Heart left ventricle (tissue), 16 donors: ENCODE measurements around the gene SAP30L. TPM values are rescaled to one million over a fixed set of nuclear protein-coding genes. Genes with fewer than 3 reads are reported as not detected.

Experiments used
- ATAC-seq, 4 donors: fragments of 200-7000 bp; cut with Tn5 transposase; one replicate each; pipeline ENCODE4 v1.9.1; 2020 to 2022; ENCODE audit warnings: moderate library complexity in 4 of 4, mild to moderate bottlenecking in 3 of 4, moderate number of reproducible peaks in 1 of 4
- DNase-seq, 5 donors: peaks; one replicate each; pipeline ENCODE4 v3.0.0-alpha.2; 2020
- H3K27ac ChIP-seq, 12 donors: fragments of 200-600 bp; sonication (generic) in 4 of 12; one replicate each; pipeline versions ENCODE4 v1.5.0 to v1.8.0; 2016 to 2022; ENCODE audit warnings: mild to moderate bottlenecking in 2 of 12
- H3K27me3 ChIP-seq, 9 donors: fragments of 200-600 bp; sonication (generic) in 2 of 9; one replicate each; pipeline versions ENCODE4 v1.5.1 to v1.8.0; 2016 to 2022; ENCODE audit warnings: mild to moderate bottlenecking in 3 of 9
- H3K36me3 ChIP-seq, 9 donors: fragments of 200-600 bp; sonication (generic) in 2 of 9; one replicate each; pipeline versions ENCODE4 v1.5.0 to v1.8.0; 2018 to 2022; ENCODE audit warnings: mild to moderate bottlenecking in 2 of 9
- H3K4me1 ChIP-seq, 12 donors: fragments of 200-600 bp; sonication (generic) in 4 of 12; one replicate each; pipeline versions ENCODE4 v1.5.0 to v1.8.0; 2016 to 2022; ENCODE audit warnings: mild to moderate bottlenecking in 3 of 12
- H3K4me3 ChIP-seq, 12 donors: fragments of 200-600 bp; sonication (generic) in 4 of 12; one replicate each; pipeline versions ENCODE4 v1.5.0 to v1.8.0; 2017 to 2022; ENCODE audit warnings: mild to moderate bottlenecking in 9 of 12, moderate library complexity in 4 of 12
- H3K9me3 ChIP-seq, 12 donors: fragments of 200-600 bp; sonication (generic) in 4 of 12; one replicate each; pipeline versions ENCODE4 v1.5.0 to v1.8.0; 2016 to 2022; ENCODE audit warnings: mild to moderate bottlenecking in 1 of 12
- CTCF ChIP-seq, 12 donors: fragments of 200-600 bp; sonication (generic) in 4 of 12; IDR thresholded peaks; one replicate each; pipeline versions ENCODE4 v1.5.0 to v1.8.0; 2018 to 2022; ENCODE audit warnings: antibody characterized with exemption in 12 of 12, mild to moderate bottlenecking in 5 of 12
- POLR2A ChIP-seq, 2 donors: fragments of 450-650 bp; IDR thresholded peaks; one replicate each; pipeline ENCODE4 v1.6.1; 2017; ENCODE audit warnings: antibody characterized with exemption in 2 of 2, mild to moderate bottlenecking in 2 of 2, moderate library complexity in 2 of 2
- WGBS, 4 donors: extraction: QIAGEN DNeasy Blood & Tissue Kit in 2 of 4; methylation state at CpG; one replicate each; pipeline versions ENCODE4 v1.1.5 to v1.1.7; 2013 to 2018; 5-methylcytosine and 5-hydroxymethylcytosine counted together
- intact Hi-C, 10 donors: fragments of 100-400 bp; cut with DNase I; formaldehyde crosslinking; loops; one replicate each; pipeline versions ENCODE4 v1.11.1 to v1.14.2; 2022
- polyA plus RNA-seq, 2 donors: library from polyadenylated mRNA; stranded (reverse); fragments of 200-250 nt; gene quantifications; one replicate each; pipeline ENCODE4 v1.2.3, GENCODE V29; 2013
- total RNA-seq, 9 donors: library from RNA; depleted of rRNA in 2 of 9; stranded (reverse); fragments of >200 nt in 2 of 9; fragmentation: NEBNext Ultra II Directional in 3 of 9; extraction: Animal tissue kit (Norgen Biotek cat#: 25700) in 3 of 9; gene quantifications; one replicate each; pipeline versions ENCODE4 v1.1.0 to v1.2.4, GENCODE V29; 2016 to 2023
- donor health status: ischemic (EF 13 %, LVEDD 7.1; RV severe dilation, severe dysfunction).
- donor health status: healthy with polysubstance abuse.
- donor health status: DM: no; HTN: yes; CAD: no.
- donor health status: DM: no; HTN: no; CAD: no.
- donor health status: ischemic (EF 25% LVEDD 6.9; RV normal size, moderate dysfunction).
- donor health status: ischemic (EF 25% LVEDD 5.7; RV mildly dilated, moderate dysfunction).
- donor health status: healthy.
- donor health status: DM: yes; HTN: yes; CAD: no.
- donor health status: ischemic (EF 35%, LVEDD 5.7; RV mildly dilated, moderate dysfunction).
- donor health status: nonischemic (EF 11% LVEDD 7.7; RV severe dilation, severe dysfunction).
- donor health status: DM: yes; HTN: yes; CAD: no.
- donor health status: PGD.
- donor health status: ischemic (EF 29% LVEDD 5.4; RV normal size, mild dysfunction).
- donor health status: nonischemic (EF 23%, LVEDD 6.1; RV moderate dilation, normal function).

The SAP30L gene
- total and polyA plus RNA-seq, 11 donors: 19.7 to 55.5 (median 37.4) TPM

DNA sequence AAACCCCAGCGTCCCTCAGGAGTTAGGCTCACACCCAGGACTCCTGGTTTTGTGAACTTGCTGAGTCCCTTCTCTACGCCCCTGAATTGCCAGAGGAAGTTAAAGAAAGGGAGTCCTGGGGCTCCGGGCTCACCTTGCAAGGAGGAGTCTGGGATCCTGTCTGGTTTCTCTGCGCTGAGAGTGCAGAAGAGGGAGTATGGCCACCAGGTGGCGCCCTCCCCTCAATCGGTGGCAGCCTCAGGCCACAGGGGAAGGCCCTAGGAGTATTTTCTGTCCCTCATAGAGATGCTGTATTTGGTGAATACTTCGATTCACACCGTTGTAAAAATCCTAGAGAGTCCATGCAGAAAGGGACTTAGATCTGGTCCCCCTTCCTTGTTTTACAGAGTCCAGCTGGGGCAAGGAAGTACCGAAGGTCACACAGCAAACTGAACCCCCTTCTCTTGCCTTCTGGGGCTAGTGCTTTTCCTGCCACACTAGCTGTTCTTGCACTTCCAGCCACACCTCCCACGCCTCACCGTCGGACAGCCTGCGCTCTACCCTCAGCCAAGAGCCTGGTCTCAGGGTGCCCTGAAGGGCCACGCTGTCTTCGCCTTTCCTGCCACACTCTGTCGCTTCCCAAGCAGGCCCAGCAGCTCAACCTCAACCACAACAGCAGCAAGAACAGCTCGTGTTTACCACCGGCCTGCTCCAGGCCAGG lies 22.0 kb downstream of the SAP30L start:
- Histone ChIP-seq H3K4me3 (no peak overlapping the region), H3K9me3 (no peaks in the 10 kb centered on the region), H3K36me3 (no peaks in the 10 kb centered on the region), H3K27ac (peak overlapping the region in 3 of 12 donors; percentile 41 to 60 (median 48)), H3K27me3 (peaks cover 2 to 43% (median 25%) of the 10 kb centered on the region in 9 donors), H3K4me1 (peaks cover 0 to 18% (median 4%) of the 10 kb centered on the region in 12 donors)
- WGBS, 4 donors: 33 to 41% (median 36%) methylated on average over 16 to 18 of the region's 18 CpGs
- intact Hi-C loops: loop anchor here in 9 of 10 donors (1.0 to 2.0 kb wide), 4 partner anchors 45 to 143 kb away; no protein-coding TSS in a partner anchor
- TF ChIP-seq CTCF (IDR thresholded peaks at IDR 0.05): peak; percentile 87 to 96 (median 95)
- TF ChIP-seq POLR2A (IDR thresholded peaks at IDR 0.05): no peak
- ATAC-seq (peak; percentile 79 to 92 (median 92)), DNase-seq (peak; percentile 74 to 85 (median 77))

GRCh38 chr5:154470137-154470536 lies 24.3 kb downstream of the SAP30L start:
- ATAC-seq: no peak
- 27 to 46% (median 29%) methylated on average over 2 of the region's 2 CpGs for WGBS, 4 donors
- intact Hi-C loops: no loop called here

GRCh38 chr5:154470947-154471870 lies 25.4 kb downstream of the SAP30L start:
- Histone ChIP-seq H3K36me3 (no peaks in the 10 kb centered on the region), H3K9me3 (no peaks in the 10 kb centered on the region), H3K4me3 (no peak overlapping the region), H3K27ac (peak overlapping the region in 10 of 12 donors; percentile 30 to 95 (median 76)), H3K4me1 (peaks cover 0 to 48% (median 24%) of the 10 kb centered on the region in 12 donors), H3K27me3 (peaks cover 18 to 77% (median 58%) of the 10 kb centered on the region in 9 donors)
- intact Hi-C loops: no loop called here
- DNase-seq: no peak
- no peak for ATAC-seq
- WGBS, 4 donors: 33 to 39% (median 35%) methylated on average over 11 of the region's 11 CpGs
- TF ChIP-seq POLR2A (IDR thresholded peaks at IDR 0.05) (no peak), CTCF (IDR thresholded peaks at IDR 0.05) (no peak)

More at GRCh38 chr5:154470137-154470536, 24.3 kb downstream of the SAP30L start:
- Histone ChIP-seq H3K36me3 (no peaks in the 10 kb centered on the region), H3K27ac (peak overlapping the region in 3 of 12 donors; percentile 20 to 95 (median 68)), H3K4me3 (no peak overlapping the region), H3K9me3 (no peaks in the 10 kb centered on the region), H3K27me3 (peaks cover 16 to 66% (median 48%) of the 10 kb centered on the region in 9 donors), H3K4me1 (peaks cover 0 to 37% (median 16%) of the 10 kb centered on the region in 12 donors)
- no peak for DNase-seq
- TF ChIP-seq POLR2A (IDR thresholded peaks at IDR 0.05) (no peak), CTCF (IDR thresholded peaks at IDR 0.05) (no peak)
